Measurements from ENCODE around the gene STMN3.

DNA sequence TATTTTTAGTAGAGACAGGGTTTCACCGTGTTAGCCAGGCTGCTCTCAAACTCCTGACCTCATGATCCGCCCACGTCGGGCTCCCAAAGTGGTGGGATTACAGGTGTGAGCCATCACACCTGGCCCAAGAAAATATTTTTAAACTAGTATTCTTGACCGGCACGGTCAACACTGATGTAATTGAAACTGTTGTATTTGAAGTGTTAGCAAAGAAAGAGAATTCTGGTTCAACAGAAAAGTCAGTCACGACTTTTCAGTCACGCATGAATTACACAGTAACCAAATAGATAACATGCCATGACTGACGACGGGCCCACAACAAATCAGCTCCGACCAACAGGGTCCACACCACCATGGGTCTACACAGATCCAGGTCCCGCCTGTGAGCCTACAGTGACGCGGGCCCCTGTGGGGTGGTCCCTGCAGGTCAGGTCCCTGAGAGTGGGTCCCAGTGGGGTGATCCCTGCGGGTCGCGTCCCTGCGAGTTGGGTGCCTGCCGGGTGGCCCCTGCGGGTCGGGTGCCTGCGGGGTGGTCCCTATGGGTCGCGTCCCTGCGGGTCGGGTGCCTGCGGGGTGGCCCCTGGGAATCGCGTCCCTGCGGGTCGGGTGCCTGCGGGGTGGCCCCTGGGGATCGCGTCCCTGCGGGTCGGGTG is 27.3 kb downstream of the STMN3 start:
- TF ChIP-seq, protein P1, sequence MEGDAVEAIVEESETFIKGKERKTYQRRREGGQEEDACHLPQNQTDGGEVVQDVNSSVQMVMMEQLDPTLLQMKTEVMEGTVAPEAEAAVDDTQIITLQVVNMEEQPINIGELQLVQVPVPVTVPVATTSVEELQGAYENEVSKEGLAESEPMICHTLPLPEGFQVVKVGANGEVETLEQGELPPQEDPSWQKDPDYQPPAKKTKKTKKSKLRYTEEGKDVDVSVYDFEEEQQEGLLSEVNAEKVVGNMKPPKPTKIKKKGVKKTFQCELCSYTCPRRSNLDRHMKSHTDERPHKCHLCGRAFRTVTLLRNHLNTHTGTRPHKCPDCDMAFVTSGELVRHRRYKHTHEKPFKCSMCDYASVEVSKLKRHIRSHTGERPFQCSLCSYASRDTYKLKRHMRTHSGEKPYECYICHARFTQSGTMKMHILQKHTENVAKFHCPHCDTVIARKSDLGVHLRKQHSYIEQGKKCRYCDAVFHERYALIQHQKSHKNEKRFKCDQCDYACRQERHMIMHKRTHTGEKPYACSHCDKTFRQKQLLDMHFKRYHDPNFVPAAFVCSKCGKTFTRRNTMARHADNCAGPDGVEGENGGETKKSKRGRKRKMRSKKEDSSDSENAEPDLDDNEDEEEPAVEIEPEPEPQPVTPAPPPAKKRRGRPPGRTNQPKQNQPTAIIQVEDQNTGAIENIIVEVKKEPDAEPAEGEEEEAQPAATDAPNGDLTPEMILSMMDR (IDR thresholded peaks at IDR 0.05; ENCODE audit: control extremely low read depth in 1 of 3, insufficient read depth in 1 of 3, low read depth in 1 of 3, low read length in 3 of 3) = no peak
- TF ChIP-seq GABPA (IDR thresholded peaks at IDR 0.05; ENCODE audit: borderline replicate concordance, insufficient read depth, low read length) (no peak), EZH2 (IDR thresholded peaks at IDR 0.05; ENCODE audit: low read depth, low read length, severe bottlenecking) (no peak), TAF1 (IDR thresholded peaks at IDR 0.05; ENCODE audit: low read depth, low read length) (no peak), BRCA1 (IDR thresholded peaks at IDR 0.05; ENCODE audit: low read depth, low read length) (no peak), POLR2A (IDR thresholded peaks at IDR 0.05; ENCODE audit: control extremely low read depth in 1 of 2, low read depth in 2 of 2, low read length in 2 of 2) (no peak), KDM1A (IDR thresholded peaks at IDR 0.05; ENCODE audit: borderline replicate concordance, low read length) (no peak), HDAC2 (IDR thresholded peaks at IDR 0.05; ENCODE audit: borderline replicate concordance in 1 of 2, low read depth in 2 of 2, low read length in 2 of 2) (no peak), JUND (IDR thresholded peaks at IDR 0.05; ENCODE audit: low read length) (no peak)
- TF ChIP-seq, protein P2, sequence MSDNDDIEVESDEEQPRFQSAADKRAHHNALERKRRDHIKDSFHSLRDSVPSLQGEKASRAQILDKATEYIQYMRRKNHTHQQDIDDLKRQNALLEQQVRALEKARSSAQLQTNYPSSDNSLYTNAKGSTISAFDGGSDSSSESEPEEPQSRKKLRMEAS (IDR thresholded peaks at IDR 0.05) = no peak

Measured in H1 (cell line).